Liver (tissue), 9 donors: ENCODE measurements around the gene ZNF565. TPM values are rescaled to one million over a fixed set of nuclear protein-coding genes. Genes with fewer than 3 reads are reported as not detected.

Experiments used
- DNase-seq: peaks from one replicate; pipeline ENCODE4 v3.0.0-alpha.2; 2017; ENCODE audit warnings: low spot score
- H3K27ac ChIP-seq, 2 donors: one replicate each; pipeline ENCODE4 v1.7.0; 2013; ENCODE audit warnings: inconsistent platforms in 2 of 2, low read length in 2 of 2, control low read depth in 1 of 2, low read depth in 1 of 2, mild to moderate bottlenecking in 1 of 2
- H3K27me3 ChIP-seq, 4 donors: one replicate each; pipeline versions ENCODE4 v1.6.1 to v1.7.0; 2013; ENCODE audit warnings: low read length in 3 of 4, inconsistent platforms in 1 of 4, mild to moderate bottlenecking in 1 of 4, moderate library complexity in 1 of 4; ENCODE audit not compliant: control insufficient read depth in 4 of 4, insufficient read depth in 4 of 4
- H3K36me3 ChIP-seq, 4 donors: one replicate each; pipeline versions ENCODE4 v1.6.1 to v1.7.0; 2013; ENCODE audit warnings: low read length in 3 of 4, mild to moderate bottlenecking in 3 of 4, low read depth in 1 of 4, moderate library complexity in 1 of 4; ENCODE audit not compliant: control insufficient read depth in 4 of 4, insufficient read depth in 3 of 4
- H3K4me1 ChIP-seq, 4 donors: one replicate each; pipeline versions ENCODE4 v1.6.1 to v1.7.0; 2013; ENCODE audit warnings: low read length in 3 of 4, mild to moderate bottlenecking in 3 of 4, moderate library complexity in 1 of 4; ENCODE audit not compliant: control insufficient read depth in 4 of 4, insufficient read depth in 4 of 4
- H3K4me3 ChIP-seq, 3 donors: one replicate each; pipeline versions ENCODE4 v1.6.1 to v1.7.0; 2013; ENCODE audit warnings: low read length in 3 of 3, control low read depth in 1 of 3, low read depth in 1 of 3, mild to moderate bottlenecking in 1 of 3
- H3K9ac ChIP-seq, 2 donors: one replicate each; pipeline ENCODE4 v1.7.0; 2013; ENCODE audit warnings: low read length in 2 of 2, mild to moderate bottlenecking in 2 of 2, moderate library complexity in 2 of 2, control low read depth in 1 of 2, low read depth in 1 of 2
- H3K9me3 ChIP-seq, 4 donors: one replicate each; pipeline versions ENCODE4 v1.6.1 to v1.7.0; 2013; ENCODE audit warnings: low read length in 3 of 4; ENCODE audit not compliant: control insufficient read depth in 4 of 4
- FOXA1 ChIP-seq: IDR thresholded peaks from 2 replicates; pipeline ENCODE4 v1.6.1; 2016; ENCODE audit warnings: antibody characterized with exemption
- FOXA2 ChIP-seq: IDR thresholded peaks from 2 replicates; pipeline ENCODE4 v1.6.1; 2016; ENCODE audit warnings: antibody characterized with exemption
- GABPA ChIP-seq, 2 donors: IDR thresholded peaks in 1 of 2; conservative IDR thresholded peaks in 1 of 2; 2 replicates each; pipeline ENCODE4 v1.6.1; 2016; ENCODE audit warnings: antibody characterized with exemption in 2 of 2, mild to moderate bottlenecking in 1 of 2, moderate library complexity in 1 of 2
- HNF4A ChIP-seq, 2 donors: conservative IDR thresholded peaks; 2 replicates each; pipeline ENCODE4 v1.6.1; 2016; ENCODE audit warnings: antibody characterized with exemption in 2 of 2, mild to moderate bottlenecking in 2 of 2
- HNF4G ChIP-seq: IDR thresholded peaks from 2 replicates; pipeline ENCODE4 v1.6.1; 2016; ENCODE audit warnings: antibody characterized with exemption
- JUND ChIP-seq, 2 donors: IDR thresholded peaks; 2 replicates each; pipeline ENCODE4 v1.6.1; 2016; ENCODE audit warnings: antibody characterized with exemption in 2 of 2
- NR2F2 ChIP-seq: IDR thresholded peaks from 2 replicates; pipeline ENCODE4 v1.6.1; 2016; ENCODE audit warnings: antibody characterized with exemption
- RAD21 ChIP-seq, 2 donors: IDR thresholded peaks; 2 replicates each; pipeline ENCODE4 v1.6.1; 2016; ENCODE audit warnings: antibody characterized with exemption in 2 of 2, mild to moderate bottlenecking in 2 of 2
- RXRA ChIP-seq, 2 donors: IDR thresholded peaks; 2 replicates each; pipeline ENCODE4 v1.6.1; 2017 to 2018; ENCODE audit warnings: antibody characterized with exemption in 2 of 2, mild to moderate bottlenecking in 1 of 2
- SP1 ChIP-seq: IDR thresholded peaks from 2 replicates; pipeline ENCODE4 v1.6.1; 2018; ENCODE audit warnings: antibody characterized with exemption, mild to moderate bottlenecking
- TAF1 ChIP-seq: conservative IDR thresholded peaks from 2 replicates; pipeline ENCODE4 v1.6.1; 2016; ENCODE audit warnings: antibody characterized with exemption, mild to moderate bottlenecking
- YY1 ChIP-seq: IDR thresholded peaks from 2 replicates; pipeline ENCODE4 v1.6.1; 2016; ENCODE audit warnings: antibody characterized with exemption, mild to moderate bottlenecking
- WGBS: extraction: QIAGEN DNeasy Blood & Tissue Kit; methylation state at CpG from one replicate; pipeline ENCODE4 v1.1.7; 2013; 5-methylcytosine and 5-hydroxymethylcytosine counted together
- polyA plus RNA-seq, 2 donors: library from polyadenylated mRNA; stranded (reverse) in 1 of 2; unstranded in 1 of 2; fragments of 200-250 nt in 1 of 2; fragments of >200 nt in 1 of 2; fragmentation: Nextera tagmentation in 1 of 2; extraction: Ambion mirVana in 1 of 2; gene quantifications; one replicate each; pipeline versions ENCODE4 v1.2.1 to v1.2.3, GENCODE V29; 2013 to 2015
- total RNA-seq, 2 donors: library from RNA; depleted of rRNA; stranded (reverse); fragments of >200 nt; gene quantifications; one replicate each; pipeline ENCODE4 v1.2.3, GENCODE V29; 2014
- TF ChIP-seq, protein P1 (sequence below): IDR thresholded peaks from 2 replicates; pipeline ENCODE4 v1.6.1; 2016; ENCODE audit warnings: antibody characterized with exemption
- TF ChIP-seq, protein P2 (sequence below): IDR thresholded peaks from 2 replicates; pipeline ENCODE4 v1.6.1; 2016; ENCODE audit warnings: antibody characterized with exemption
- TF ChIP-seq, protein P3 (sequence below): IDR thresholded peaks from 2 replicates; pipeline ENCODE4 v1.6.1; 2016; ENCODE audit warnings: antibody characterized with exemption
- TF ChIP-seq, protein P4 (sequence below): fragments of 150-350 bp; IDR thresholded peaks from 2 replicates; pipeline ENCODE4 v1.5.1; 2017; ENCODE audit warnings: improper control_type of control experiment, low read depth, low read length; ENCODE audit not compliant: missing input control
- TF ChIP-seq, protein P5 (sequence below): IDR thresholded peaks from 2 replicates; pipeline ENCODE4 v1.6.1; 2016; ENCODE audit warnings: antibody characterized with exemption, mild to moderate bottlenecking
- donor health status: healthy.
- donor health status: healthy.
- donor health status: healthy.
- donor health status: healthy.
- donor health status: healthy.

The ZNF565 gene
- total and polyA plus RNA-seq, 4 donors = 0.95 to 4.9 (median 2.2) TPM

DNA sequence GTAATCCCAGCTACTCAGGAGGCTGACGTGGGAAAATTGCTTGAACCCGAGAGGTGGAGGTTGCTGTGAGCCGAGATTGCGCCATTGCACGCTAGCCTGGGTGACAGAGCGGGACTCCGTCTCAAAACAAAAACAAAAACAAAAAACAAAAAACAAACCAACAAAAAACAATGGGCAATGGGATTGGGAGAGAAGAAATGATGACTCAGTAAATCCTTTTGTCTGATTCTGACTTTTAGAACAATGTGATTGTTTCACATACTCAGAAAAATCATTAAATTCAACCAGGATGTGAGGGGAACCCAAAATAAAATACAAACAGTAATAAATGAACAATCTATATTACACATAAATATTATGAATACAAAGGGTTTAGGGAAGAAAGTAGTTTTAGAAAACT is 5.1 kb downstream of the ZNF565 start:
- H3K9me3 ChIP-seq = no peaks in the 10 kb centered on the region
- H3K4me1 ChIP-seq = peaks cover 0 to 8% (median 3%) of the 10 kb centered on the region in 4 donors
- no peak overlapping the region for H3K9ac ChIP-seq
- H3K36me3 ChIP-seq = peaks cover 0 to 2% (median 0%) of the 10 kb centered on the region in 4 donors
- no peak for DNase-seq
- 97% methylated on average over 7 of the region's 7 CpGs for WGBS
- no peak overlapping the region for H3K27ac ChIP-seq
- TF ChIP-seq TAF1 (no peak), FOXA1 (no peak), YY1 (no peak), NR2F2 (no peak)
- TF ChIP-seq, protein P1, sequence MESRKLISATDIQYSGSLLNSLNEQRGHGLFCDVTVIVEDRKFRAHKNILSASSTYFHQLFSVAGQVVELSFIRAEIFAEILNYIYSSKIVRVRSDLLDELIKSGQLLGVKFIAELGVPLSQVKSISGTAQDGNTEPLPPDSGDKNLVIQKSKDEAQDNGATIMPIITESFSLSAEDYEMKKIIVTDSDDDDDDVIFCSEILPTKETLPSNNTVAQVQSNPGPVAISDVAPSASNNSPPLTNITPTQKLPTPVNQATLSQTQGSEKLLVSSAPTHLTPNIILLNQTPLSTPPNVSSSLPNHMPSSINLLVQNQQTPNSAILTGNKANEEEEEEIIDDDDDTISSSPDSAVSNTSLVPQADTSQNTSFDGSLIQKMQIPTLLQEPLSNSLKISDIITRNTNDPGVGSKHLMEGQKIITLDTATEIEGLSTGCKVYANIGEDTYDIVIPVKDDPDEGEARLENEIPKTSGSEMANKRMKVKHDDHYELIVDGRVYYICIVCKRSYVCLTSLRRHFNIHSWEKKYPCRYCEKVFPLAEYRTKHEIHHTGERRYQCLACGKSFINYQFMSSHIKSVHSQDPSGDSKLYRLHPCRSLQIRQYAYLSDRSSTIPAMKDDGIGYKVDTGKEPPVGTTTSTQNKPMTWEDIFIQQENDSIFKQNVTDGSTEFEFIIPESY = no peak
- H3K27me3 ChIP-seq = no peaks in the 10 kb centered on the region
- H3K4me3 ChIP-seq = no peak overlapping the region

DNA sequence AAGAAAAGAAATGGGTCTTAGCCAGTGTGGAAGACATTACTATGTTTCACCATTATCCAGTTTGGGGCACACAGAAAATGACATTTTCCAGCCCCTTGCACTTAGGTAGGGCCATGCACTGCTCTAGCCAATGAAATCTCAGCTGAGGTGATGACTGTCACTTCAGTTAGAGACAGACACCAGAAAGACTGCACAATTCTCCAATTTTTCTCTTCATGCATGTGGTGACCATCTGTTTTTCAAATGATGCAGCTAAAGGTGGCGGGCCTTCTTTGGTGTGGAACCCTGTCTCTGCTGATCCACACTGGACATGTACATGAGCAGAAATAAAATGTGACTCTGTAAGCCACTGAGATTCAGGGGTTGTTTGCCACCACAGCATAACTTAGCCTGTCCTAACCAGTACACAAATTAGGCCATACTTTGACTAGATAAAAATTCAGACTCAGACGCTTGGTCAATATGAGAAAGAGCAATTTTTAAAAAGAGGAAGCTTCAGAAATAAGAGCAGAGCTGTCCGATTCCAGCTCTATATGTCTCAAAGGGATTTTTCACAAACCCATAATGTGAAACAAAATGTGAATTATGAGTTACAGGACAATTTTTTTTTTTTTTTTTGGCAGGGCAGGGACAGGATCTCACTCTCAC is 6.7 kb downstream of the ZNF565 start:
- H3K27ac ChIP-seq = no peak overlapping the region
- TF ChIP-seq, protein P2, sequence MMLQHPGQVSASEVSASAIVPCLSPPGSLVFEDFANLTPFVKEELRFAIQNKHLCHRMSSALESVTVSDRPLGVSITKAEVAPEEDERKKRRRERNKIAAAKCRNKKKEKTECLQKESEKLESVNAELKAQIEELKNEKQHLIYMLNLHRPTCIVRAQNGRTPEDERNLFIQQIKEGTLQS = no peak
- TF ChIP-seq GABPA (IDR thresholded peaks at IDR 0.05 in 1 of 2, conservative IDR thresholded peaks at IDR 0.05 in 1 of 2) (no peak), SP1 (no peak), RAD21 (IDR thresholded peaks at IDR 0.05) (no peak), YY1 (no peak), RXRA (IDR thresholded peaks at IDR 0.05) (no peak), HNF4G (no peak), HNF4A (conservative IDR thresholded peaks at IDR 0.05) (no peak), NR2F2 (no peak), TAF1 (no peak), JUND (IDR thresholded peaks at IDR 0.05) (no peak), FOXA2 (no peak)
- TF ChIP-seq, protein P1 = no peak
- TF ChIP-seq, protein P3, sequence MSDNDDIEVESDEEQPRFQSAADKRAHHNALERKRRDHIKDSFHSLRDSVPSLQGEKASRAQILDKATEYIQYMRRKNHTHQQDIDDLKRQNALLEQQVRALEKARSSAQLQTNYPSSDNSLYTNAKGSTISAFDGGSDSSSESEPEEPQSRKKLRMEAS = no peak
- TF ChIP-seq, protein P4, sequence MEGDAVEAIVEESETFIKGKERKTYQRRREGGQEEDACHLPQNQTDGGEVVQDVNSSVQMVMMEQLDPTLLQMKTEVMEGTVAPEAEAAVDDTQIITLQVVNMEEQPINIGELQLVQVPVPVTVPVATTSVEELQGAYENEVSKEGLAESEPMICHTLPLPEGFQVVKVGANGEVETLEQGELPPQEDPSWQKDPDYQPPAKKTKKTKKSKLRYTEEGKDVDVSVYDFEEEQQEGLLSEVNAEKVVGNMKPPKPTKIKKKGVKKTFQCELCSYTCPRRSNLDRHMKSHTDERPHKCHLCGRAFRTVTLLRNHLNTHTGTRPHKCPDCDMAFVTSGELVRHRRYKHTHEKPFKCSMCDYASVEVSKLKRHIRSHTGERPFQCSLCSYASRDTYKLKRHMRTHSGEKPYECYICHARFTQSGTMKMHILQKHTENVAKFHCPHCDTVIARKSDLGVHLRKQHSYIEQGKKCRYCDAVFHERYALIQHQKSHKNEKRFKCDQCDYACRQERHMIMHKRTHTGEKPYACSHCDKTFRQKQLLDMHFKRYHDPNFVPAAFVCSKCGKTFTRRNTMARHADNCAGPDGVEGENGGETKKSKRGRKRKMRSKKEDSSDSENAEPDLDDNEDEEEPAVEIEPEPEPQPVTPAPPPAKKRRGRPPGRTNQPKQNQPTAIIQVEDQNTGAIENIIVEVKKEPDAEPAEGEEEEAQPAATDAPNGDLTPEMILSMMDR = no peak
- TF ChIP-seq, protein P5, sequence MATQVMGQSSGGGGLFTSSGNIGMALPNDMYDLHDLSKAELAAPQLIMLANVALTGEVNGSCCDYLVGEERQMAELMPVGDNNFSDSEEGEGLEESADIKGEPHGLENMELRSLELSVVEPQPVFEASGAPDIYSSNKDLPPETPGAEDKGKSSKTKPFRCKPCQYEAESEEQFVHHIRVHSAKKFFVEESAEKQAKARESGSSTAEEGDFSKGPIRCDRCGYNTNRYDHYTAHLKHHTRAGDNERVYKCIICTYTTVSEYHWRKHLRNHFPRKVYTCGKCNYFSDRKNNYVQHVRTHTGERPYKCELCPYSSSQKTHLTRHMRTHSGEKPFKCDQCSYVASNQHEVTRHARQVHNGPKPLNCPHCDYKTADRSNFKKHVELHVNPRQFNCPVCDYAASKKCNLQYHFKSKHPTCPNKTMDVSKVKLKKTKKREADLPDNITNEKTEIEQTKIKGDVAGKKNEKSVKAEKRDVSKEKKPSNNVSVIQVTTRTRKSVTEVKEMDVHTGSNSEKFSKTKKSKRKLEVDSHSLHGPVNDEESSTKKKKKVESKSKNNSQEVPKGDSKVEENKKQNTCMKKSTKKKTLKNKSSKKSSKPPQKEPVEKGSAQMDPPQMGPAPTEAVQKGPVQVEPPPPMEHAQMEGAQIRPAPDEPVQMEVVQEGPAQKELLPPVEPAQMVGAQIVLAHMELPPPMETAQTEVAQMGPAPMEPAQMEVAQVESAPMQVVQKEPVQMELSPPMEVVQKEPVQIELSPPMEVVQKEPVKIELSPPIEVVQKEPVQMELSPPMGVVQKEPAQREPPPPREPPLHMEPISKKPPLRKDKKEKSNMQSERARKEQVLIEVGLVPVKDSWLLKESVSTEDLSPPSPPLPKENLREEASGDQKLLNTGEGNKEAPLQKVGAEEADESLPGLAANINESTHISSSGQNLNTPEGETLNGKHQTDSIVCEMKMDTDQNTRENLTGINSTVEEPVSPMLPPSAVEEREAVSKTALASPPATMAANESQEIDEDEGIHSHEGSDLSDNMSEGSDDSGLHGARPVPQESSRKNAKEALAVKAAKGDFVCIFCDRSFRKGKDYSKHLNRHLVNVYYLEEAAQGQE = no peak
- H3K4me3 ChIP-seq = no peak overlapping the region
- 93% methylated on average over 3 of the region's 3 CpGs for WGBS
- DNase-seq = no peak
- no peak overlapping the region for H3K9ac ChIP-seq
- no peaks in the 10 kb centered on the region for H3K9me3 ChIP-seq
- peaks cover 0 to 2% (median under 1%) of the 10 kb centered on the region in 4 donors for H3K36me3 ChIP-seq
- H3K4me1 ChIP-seq = no peaks in the 10 kb centered on the region
- no peaks in the 10 kb centered on the region for H3K27me3 ChIP-seq
